Ammon's horn (tissue), 1 donor: ENCODE data around the gene ERC2.
"Not testable (repeated sequence)": the region's sequence is repeated elsewhere in the genome, so short reads cannot be mapped to it uniquely, and the experiment has no call there.

Experiments
- DNase-seq: peaks from one replicate; pipeline ENCODE4 v3.0.0-alpha.2; 2016; ENCODE audit warnings: low spot score

The ERC2 gene

GRCh38 chr3:55524565-55525244 is 943.6 kb downstream of the ERC2 start:
- no peak for DNase-seq

- no peak for DNase-seq
Observed at GRCh38 chr3:55523471-55523870, 944.8 kb downstream of the ERC2 start.

- no peak for DNase-seq
Observed at GRCh38 chr3:55521738-55522421, 946.4 kb downstream of the ERC2 start.

- no peak for DNase-seq
Observed at GRCh38 chr3:55521064-55521737, 947.1 kb downstream of the ERC2 start.

- no peak for DNase-seq
Observed at GRCh38 chr3:55519019-55519418, 949.2 kb downstream of the ERC2 start.

GRCh38 chr3:55518451-55518850 is 949.8 kb downstream of the ERC2 start:
- DNase-seq: no peak

- no peak for DNase-seq
Observed at GRCh38 chr3:55516392-55517030, 951.8 kb downstream of the ERC2 start.

- DNase-seq: no peak
Observed at GRCh38 chr3:55515550-55516246, 952.6 kb downstream of the ERC2 start.

GRCh38 chr3:55514962-55515361 is 953.3 kb downstream of the ERC2 start:
- no peak for DNase-seq

- no peak for DNase-seq
Observed at GRCh38 chr3:55512571-55513343, 955.5 kb downstream of the ERC2 start.

GRCh38 chr3:55511895-55512570 is 956.2 kb downstream of the ERC2 start:
- no peak for DNase-seq

- DNase-seq: no peak
Observed at GRCh38 chr3:55508335-55508734, 959.9 kb downstream of the ERC2 start.

GRCh38 chr3:55507808-55508207 is 960.5 kb downstream of the ERC2 start:
- DNase-seq: no peak

- DNase-seq: no peak
Observed at GRCh38 chr3:55505776-55506175, 962.5 kb downstream of the ERC2 start.

- not testable (repeated sequence) for DNase-seq
Observed at GRCh38 chr3:55505102-55505501, 963.2 kb downstream of the ERC2 start.

- no peak for DNase-seq
Observed at GRCh38 chr3:55501905-55502304, 966.4 kb downstream of the ERC2 start.

- no peak for DNase-seq
Observed at GRCh38 chr3:55500555-55501330, 967.5 kb downstream of the ERC2 start.

GRCh38 chr3:55498520-55498919 is 969.7 kb downstream of the ERC2 start:
- no peak for DNase-seq

GRCh38 chr3:55497250-55497649 is 971.0 kb downstream of the ERC2 start:
- DNase-seq: no peak

- no peak for DNase-seq
Observed at GRCh38 chr3:55494976-55495375, 973.3 kb downstream of the ERC2 start.
